Gastrocnemius medialis (tissue), 4 donors: ENCODE results near the gene NOP14.

ENCODE experiments used
- CTCF ChIP-seq, 5 experiments: fragments of 450-650 bp in 3 of 5; fragments of 200-600 bp in 2 of 5; sonication (generic) in 2 of 5; IDR thresholded peaks in 4 of 5; conservative IDR thresholded peaks in 1 of 5; 1 replicate in 4 of 5; 2 replicates in 1 of 5; pipeline ENCODE4 v1.5.1; 2016 to 2019; ENCODE audit warnings: antibody characterized with exemption in 5 of 5, mild to moderate bottlenecking in 3 of 5, moderate library complexity in 3 of 5
- POLR2A ChIP-seq, 2 donors: fragments of 450-650 bp; IDR thresholded peaks; one replicate each; pipeline ENCODE4 v1.6.1; 2017; ENCODE audit warnings: antibody characterized with exemption in 2 of 2, mild to moderate bottlenecking in 2 of 2, moderate library complexity in 2 of 2

GRCh38 chr4:2924765-2925301 is 38.4 kb downstream of the NOP14 start:
- TF ChIP-seq CTCF (IDR thresholded peaks at IDR 0.05 in 4 of 5, conservative IDR thresholded peaks at IDR 0.05 in 1 of 5) (no peak), POLR2A (IDR thresholded peaks at IDR 0.05) (no peak)
